ENCODE measurements around the gene MAP2.

The MAP2 gene

DNA sequence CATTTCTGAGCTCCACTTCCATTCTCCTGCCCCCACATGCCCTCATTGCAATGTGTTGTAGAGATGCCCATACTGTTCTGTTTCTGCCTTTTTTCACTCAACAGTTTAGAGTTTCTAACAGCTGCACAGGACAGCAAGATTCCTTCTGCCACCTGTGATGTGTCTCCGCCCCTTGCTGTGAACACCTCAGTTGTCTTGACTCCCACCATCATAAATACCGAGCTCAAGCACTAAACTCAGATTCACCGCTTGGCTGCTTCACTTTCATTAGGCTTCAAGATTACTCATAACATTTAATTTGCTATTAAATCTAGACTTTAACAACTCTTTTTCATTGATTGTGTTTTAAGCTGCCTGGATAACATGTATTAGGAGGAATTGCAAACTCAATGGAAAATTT, 141.0 kb downstream of the MAP2 start:
- ChIA-PET CTCF (interaction anchor here (0.6 to 1.7 kb wide), 4 partner anchors 139 to 396 kb away, joined by 3 to 5 read pairs (median 4); partner anchors contain the start of gene MAP2), POLR2A (ENCODE audit: low non-redundant PET) (no interaction called here)
- no peak for DNase-seq (ENCODE audit: low spot score)
- H3K27ac ChIP-seq = no peak overlapping the region
- TF ChIP-seq, protein P1, sequence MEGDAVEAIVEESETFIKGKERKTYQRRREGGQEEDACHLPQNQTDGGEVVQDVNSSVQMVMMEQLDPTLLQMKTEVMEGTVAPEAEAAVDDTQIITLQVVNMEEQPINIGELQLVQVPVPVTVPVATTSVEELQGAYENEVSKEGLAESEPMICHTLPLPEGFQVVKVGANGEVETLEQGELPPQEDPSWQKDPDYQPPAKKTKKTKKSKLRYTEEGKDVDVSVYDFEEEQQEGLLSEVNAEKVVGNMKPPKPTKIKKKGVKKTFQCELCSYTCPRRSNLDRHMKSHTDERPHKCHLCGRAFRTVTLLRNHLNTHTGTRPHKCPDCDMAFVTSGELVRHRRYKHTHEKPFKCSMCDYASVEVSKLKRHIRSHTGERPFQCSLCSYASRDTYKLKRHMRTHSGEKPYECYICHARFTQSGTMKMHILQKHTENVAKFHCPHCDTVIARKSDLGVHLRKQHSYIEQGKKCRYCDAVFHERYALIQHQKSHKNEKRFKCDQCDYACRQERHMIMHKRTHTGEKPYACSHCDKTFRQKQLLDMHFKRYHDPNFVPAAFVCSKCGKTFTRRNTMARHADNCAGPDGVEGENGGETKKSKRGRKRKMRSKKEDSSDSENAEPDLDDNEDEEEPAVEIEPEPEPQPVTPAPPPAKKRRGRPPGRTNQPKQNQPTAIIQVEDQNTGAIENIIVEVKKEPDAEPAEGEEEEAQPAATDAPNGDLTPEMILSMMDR (conservative IDR thresholded peaks at IDR 0.05; ENCODE audit: low read depth) = no peak

DNA sequence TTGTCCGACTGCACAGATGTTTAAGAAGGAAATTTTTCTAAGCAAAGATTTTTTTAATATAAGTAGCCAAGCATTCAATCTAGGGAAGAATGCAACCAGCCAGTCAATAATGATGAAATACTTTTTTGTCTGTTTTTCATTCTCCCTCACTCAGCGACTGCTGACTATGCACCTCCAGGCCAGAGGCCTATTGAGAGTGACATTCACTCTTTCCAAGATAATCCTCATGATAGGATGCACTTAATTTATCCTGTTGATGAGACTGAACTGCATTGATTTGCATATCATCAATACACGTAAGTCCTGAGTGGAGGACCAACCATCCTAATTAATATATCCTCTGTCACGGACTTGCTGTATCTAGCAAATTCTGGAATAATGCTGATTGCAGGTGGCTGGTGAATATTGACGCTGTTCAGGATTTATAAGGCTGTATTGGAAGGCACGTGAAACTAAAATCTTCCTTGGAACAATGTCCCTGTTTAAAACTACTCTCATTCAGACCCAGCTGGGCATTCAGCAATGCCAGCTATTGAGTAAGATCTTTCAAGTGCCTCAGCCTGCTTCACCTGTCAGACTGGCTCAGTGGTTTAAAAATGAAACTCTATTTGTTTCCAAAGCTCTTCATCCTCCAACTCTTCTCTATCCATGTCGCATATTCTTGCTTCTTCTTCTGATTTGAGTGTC, 142.2 kb downstream of the MAP2 start:
- ChIA-PET CTCF (interaction anchor here (0.7 to 1.1 kb wide), 2 partner anchors 142 to 232 kb away, joined by 3 to 4 read pairs; partner anchors contain the start of gene MAP2), POLR2A (ENCODE audit: low non-redundant PET) (no interaction called here)

DNA sequence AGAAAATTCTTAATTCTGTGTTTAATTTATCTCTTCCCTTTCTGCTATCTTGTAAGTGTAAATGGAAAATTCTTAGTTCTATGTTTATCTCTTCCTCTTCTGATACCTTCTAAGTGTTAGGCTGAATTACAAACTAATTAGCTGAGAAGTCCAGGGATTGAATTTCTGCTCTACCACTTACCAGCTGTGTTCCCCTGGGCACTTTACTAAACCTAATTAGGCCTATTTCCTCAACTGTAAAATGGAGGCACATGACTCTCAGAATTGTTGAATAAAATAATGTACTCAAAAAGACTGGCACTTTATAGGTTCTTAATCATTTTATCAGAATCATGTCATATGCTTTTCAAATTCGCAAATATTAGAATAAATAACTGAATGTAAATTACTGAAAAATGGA, 146.3 kb downstream of the MAP2 start:
- TF ChIP-seq, protein P1 (conservative IDR thresholded peaks at IDR 0.05; ENCODE audit: low read depth) = no peak
- ChIA-PET CTCF (no interaction called here), POLR2A (ENCODE audit: low non-redundant PET) (no interaction called here)
- DNase-seq (ENCODE audit: low spot score) = no peak
- H3K27ac ChIP-seq = no peak overlapping the region

More for the DNA sequence above, 142.2 kb downstream of the MAP2 start:
- TF ChIP-seq, protein P1 (conservative IDR thresholded peaks at IDR 0.05; ENCODE audit: low read depth) = no peak
- no peak overlapping the region for H3K27ac ChIP-seq
- DNase-seq (ENCODE audit: low spot score) = no peak

DNA sequence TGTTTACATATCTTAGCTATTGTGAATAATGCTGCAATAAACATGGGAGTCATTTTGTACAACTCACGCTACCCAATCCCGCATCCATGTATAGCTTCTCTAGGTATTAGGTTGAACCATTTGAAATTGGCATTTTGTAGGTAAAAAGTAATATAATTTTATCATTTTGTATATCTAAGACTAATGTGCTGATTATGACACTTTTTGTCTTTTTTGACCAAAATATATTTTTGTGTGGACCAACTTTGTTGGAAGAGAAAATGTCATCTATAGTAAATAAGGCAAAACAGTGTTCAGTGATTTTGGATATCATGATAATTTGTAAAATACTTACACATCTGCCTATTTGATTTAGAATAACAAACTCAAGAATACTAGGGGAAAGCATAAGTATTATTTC, 150.7 kb downstream of the MAP2 start:
- CTCF ChIA-PET = interaction anchor here (0.6 kb wide), 1 partner anchor 312 kb away, joined by 3 read pairs; no protein-coding TSS in a partner anchor

DNA sequence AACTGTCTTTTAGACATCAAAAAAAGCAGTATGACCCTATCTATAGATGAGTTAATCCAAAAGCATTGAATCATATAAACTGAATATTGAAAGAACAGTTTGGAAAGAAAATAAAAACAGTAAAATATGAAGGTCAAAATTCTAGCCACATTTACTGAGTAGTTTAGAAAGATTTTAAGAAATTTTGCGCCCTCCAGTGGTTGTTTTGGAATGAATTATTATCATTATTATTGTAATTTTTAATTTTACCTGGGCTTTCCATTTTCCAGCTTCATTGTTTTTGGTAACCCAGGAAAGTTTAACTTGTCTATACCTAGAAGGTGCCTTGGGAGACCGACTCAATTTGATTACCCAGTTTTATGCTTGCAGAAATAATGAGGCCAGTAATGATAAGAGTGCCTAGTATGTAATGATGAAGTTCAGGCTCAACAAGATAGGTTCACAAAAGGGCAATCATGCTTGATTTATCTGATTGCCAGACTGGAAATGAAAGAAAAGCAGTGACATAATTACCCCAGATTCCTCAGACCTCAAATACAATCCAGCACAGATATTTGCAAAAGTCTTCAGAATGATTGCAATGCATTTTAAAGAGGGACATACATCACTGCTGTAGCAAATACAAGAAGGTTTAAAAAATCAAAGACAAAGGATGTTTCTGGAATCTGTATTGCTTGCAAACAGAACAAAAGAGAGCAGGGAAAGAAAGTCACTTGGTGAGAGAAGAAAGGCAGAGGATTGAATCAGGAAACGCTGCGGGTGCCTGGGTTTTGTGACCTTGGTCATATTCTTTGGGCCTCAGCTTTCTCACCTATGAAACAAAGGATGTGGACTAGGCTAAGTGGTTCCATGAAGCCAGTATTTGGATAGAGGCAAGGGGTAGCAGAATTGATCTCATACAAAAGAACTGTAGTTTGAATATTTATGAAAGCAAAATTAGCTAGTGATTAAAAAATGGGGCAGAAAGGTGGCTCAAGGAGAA, 153.8 kb downstream of the MAP2 start:
- ChIA-PET POLR2A (ENCODE audit: low non-redundant PET) (no interaction called here), CTCF (interaction anchor here (0.5 to 1.9 kb wide), 5 partner anchors 144 to 384 kb away, joined by 4 to 13 read pairs (median 4); partner anchors contain the start of gene MAP2)
- H3K27ac ChIP-seq = no peak overlapping the region
- peak; percentile 10 for DNase-seq (ENCODE audit: low spot score)
- TF ChIP-seq, protein P1 (conservative IDR thresholded peaks at IDR 0.05; ENCODE audit: low read depth) = peak; percentile 33

More for the DNA sequence above, 150.7 kb downstream of the MAP2 start:
- H3K27ac ChIP-seq = no peak overlapping the region
- no peak for DNase-seq (ENCODE audit: low spot score)
- POLR2A ChIA-PET (ENCODE audit: low non-redundant PET) = no interaction called here
- TF ChIP-seq, protein P1 (conservative IDR thresholded peaks at IDR 0.05; ENCODE audit: low read depth) = no peak

DNA sequence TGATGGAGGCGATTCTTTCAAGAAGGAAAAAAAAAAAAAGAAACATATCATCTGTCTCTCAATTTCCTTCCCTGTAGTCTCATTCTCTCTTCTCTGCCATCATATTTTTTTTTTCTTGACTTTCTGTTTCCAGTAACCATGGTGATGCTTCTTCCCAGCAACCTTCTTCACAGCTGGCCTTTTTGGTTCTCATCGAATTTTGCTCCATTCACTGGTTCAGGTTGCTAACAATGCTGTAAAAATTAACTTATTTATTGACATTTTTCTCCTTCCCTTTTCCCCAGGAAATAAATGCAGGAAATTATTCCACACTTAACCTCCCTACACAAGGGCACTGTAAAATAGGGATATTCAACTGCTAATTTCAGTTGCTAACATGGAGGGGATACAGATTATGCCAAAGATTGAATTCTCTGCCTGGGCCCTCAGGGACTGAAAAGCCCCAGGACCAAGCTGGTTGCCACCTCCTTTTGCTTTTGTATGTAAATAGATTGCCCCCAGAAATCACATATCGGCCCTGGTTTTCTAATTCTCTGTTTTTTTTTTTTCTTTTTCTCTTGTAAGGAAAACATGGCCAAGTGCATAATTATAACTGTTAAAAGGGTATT, 154.7 kb downstream of the MAP2 start:
- H3K27ac ChIP-seq = no peak overlapping the region
- TF ChIP-seq, protein P1 (conservative IDR thresholded peaks at IDR 0.05; ENCODE audit: low read depth) = no peak
- ChIA-PET POLR2A (ENCODE audit: low non-redundant PET) (no interaction called here), CTCF (interaction anchor here (0.6 kb wide), 2 partner anchors 146 to 1172 kb away, joined by 3 to 5 read pairs; partner anchors contain the start of gene PTH2R)
- DNase-seq (ENCODE audit: low spot score) = no peak

Data from RWPE1 (cell line).